C4-2B (cell line): ENCODE data around the gene SDHA.

Experiments
- CTCF ChIP-seq: fragments of 450-650 bp; conservative IDR thresholded peaks from 2 replicates; pipeline ENCODE4 v1.5.1; 2017; ENCODE audit warnings: mild to moderate bottlenecking
- ZFX ChIP-seq: fragments of 450-650 bp; IDR thresholded peaks from 2 replicates; pipeline ENCODE4 v1.6.1; 2017

- TF ChIP-seq CTCF (no peak), ZFX (no peak)
These were observed 87.3 kb downstream of the SDHA start for GRCh38 chr5:305459-305858.
